K562 (cell line): ENCODE measurements around the gene EN1. TPM values are rescaled to one million over a fixed set of nuclear protein-coding genes. Genes with fewer than 3 reads are reported as not detected.

Source experiments
- ATAC-seq: fragments of 200-7000 bp; cut with Tn5 transposase; 3 replicates; pipeline ENCODE4 v1.9.1; 2020; ENCODE audit warnings: moderate library complexity
- BruUV-seq: library from RNA; stranded (reverse); fragments of 400-500 nt; replicated peaks from 2 replicates; lab custom pipeline; 2021; lab: Mats Ljungman, UMichigan
- CTCF ChIA-PET: fragments of 300-600 bp; formaldehyde crosslinking; extraction: SDS; loops from one replicate; lab custom pipeline; 2021; ENCODE audit warnings: low intra/inter-chr PET ratio; lab: Yijun Ruan, JAX
- POLR2A ChIA-PET: fragments of 300-600, 350-650 bp; sonication (Branson Sonifier 250); formaldehyde crosslinking; extraction: SDS; loops from one replicate; lab custom pipeline; 2021; ENCODE audit warnings: antibody characterized with exemption, inconsistent platforms; lab: Yijun Ruan, JAX
- DNase-seq, 4 experiments: peaks; one replicate each; pipeline versions ENCODE4 v3.0.0 to v3.0.0-alpha.2; 2011 to 2018; ENCODE audit warnings: low spot score in 3 of 4, mixed read lengths in 3 of 4; ENCODE audit errors: extremely low read depth in 1 of 4
- FAIRE-seq: peaks from 2 replicates; lab custom pipeline; 2011; peaks lifted over from hg19 to GRCh38; lab: Jason Lieb, UNC
- H2AFZ ChIP-seq: 2 replicates; pipeline ENCODE4 v1.6.0; 2011; ENCODE audit warnings: low read depth, low read length, control low read depth, inconsistent platforms
- H3K27ac ChIP-seq: fragments of 200-600 bp; 3 replicates; pipeline ENCODE4 v1.8.0; 2011; ENCODE audit warnings: low read depth, mild to moderate bottlenecking, control low read depth, inconsistent platforms, low read length, moderate library complexity, mixed read lengths; ENCODE audit errors: extremely low read depth
- H3K27me3 ChIP-seq, 2 experiments: fragments of 300-600 bp in 1 of 2; 2 replicates in 1 of 2; 3 replicates in 1 of 2; pipeline versions ENCODE4 v1.6.0 to v1.8.0; 2011; ENCODE audit warnings: inconsistent platforms in 2 of 2, low read length in 2 of 2, mild to moderate bottlenecking in 1 of 2, mixed read lengths in 1 of 2, moderate library complexity in 1 of 2; ENCODE audit not compliant: control insufficient read depth in 2 of 2, insufficient read depth in 2 of 2
- H3K36me3 ChIP-seq: fragments of 300-600 bp; 3 replicates; pipeline ENCODE4 v1.8.0; 2011; ENCODE audit warnings: mild to moderate bottlenecking, low read length, inconsistent platforms; ENCODE audit not compliant: control insufficient read depth, insufficient read depth
- H3K4me1 ChIP-seq, 2 experiments: fragments of 200-600 bp in 1 of 2; replicated peaks in 1 of 2; 2 replicates in 1 of 2; 3 replicates in 1 of 2; pipeline versions ENCODE4 v1.5.1 to v1.8.0; 2011; ENCODE audit warnings: inconsistent platforms in 2 of 2, low read length in 2 of 2, mild to moderate bottlenecking in 1 of 2, mixed read lengths in 1 of 2, moderate library complexity in 1 of 2; ENCODE audit not compliant: control insufficient read depth in 2 of 2, insufficient read depth in 2 of 2
- H3K4me2 ChIP-seq: 2 replicates; pipeline ENCODE4 v1.6.1; 2011; ENCODE audit warnings: low read length, control low read depth, inconsistent platforms, mixed read lengths; ENCODE audit not compliant: insufficient read depth
- H3K4me3 ChIP-seq: fragments of 200-600 bp; sonication (generic), shearing (Covaris generic); 2 replicates; pipeline ENCODE4 v1.5.1; 2016; ENCODE audit warnings: control low read depth, inconsistent platforms
- H3K79me2 ChIP-seq: fragments of 200-600 bp; 3 replicates; pipeline ENCODE4 v1.8.0; 2011; ENCODE audit warnings: low read length, inconsistent platforms; ENCODE audit not compliant: control insufficient read depth, insufficient read depth
- H3K9ac ChIP-seq, 2 experiments: 2 replicates each; pipeline versions ENCODE4 v1.6.0 to v1.6.1; 2011; ENCODE audit warnings: low read depth in 2 of 2, low read length in 2 of 2, control low read depth in 1 of 2, inconsistent platforms in 1 of 2, mild to moderate bottlenecking in 1 of 2, mixed read lengths in 1 of 2; ENCODE audit not compliant: insufficient read depth in 1 of 2
- H3K9me1 ChIP-seq: one replicate; pipeline ENCODE4 v1.6.0; 2011; ENCODE audit warnings: inconsistent platforms, mild to moderate bottlenecking, low read length, moderate library complexity; ENCODE audit not compliant: control insufficient read depth, insufficient read depth
- H3K9me3 ChIP-seq: replicated peaks from 2 replicates; pipeline ENCODE4 v1.5.1; 2011; ENCODE audit warnings: low read depth, low read length, inconsistent platforms; ENCODE audit not compliant: control insufficient read depth, insufficient read depth
- H4K20me1 ChIP-seq: replicated peaks from 2 replicates; pipeline ENCODE4 v1.6.1; 2011; ENCODE audit warnings: low read length, inconsistent platforms, mixed read lengths; ENCODE audit not compliant: control insufficient read depth, insufficient read depth
- CTCF ChIP-seq, 3 experiments: IDR thresholded peaks in 2 of 3; conservative IDR thresholded peaks in 1 of 3; 2 replicates each; pipeline ENCODE4 v1.5.1; 2011 to 2012; ENCODE audit warnings: low read length in 3 of 3, mild to moderate bottlenecking in 3 of 3, control low read depth in 2 of 3, improper control_type of control experiment in 1 of 3, inconsistent platforms in 1 of 3, low read depth in 1 of 3, mixed read lengths in 1 of 3, moderate library complexity in 1 of 3; ENCODE audit not compliant: insufficient read depth in 2 of 3
- KAT2B ChIP-seq: IDR thresholded peaks from one replicate; pipeline ENCODE4 v1.6.1; 2012; ENCODE audit warnings: low read depth, mild to moderate bottlenecking, control low read depth, inconsistent platforms, low read length, moderate library complexity
- PRPF4 ChIP-seq: fragments of 200-400 bp; formaldehyde crosslinking; IDR thresholded peaks from one replicate; pipeline ENCODE4 v1.6.1; 2017; ENCODE audit warnings: low read length, low read depth, mild to moderate bottlenecking; ENCODE audit not compliant: insufficient read depth, poor library complexity, severe bottlenecking
- RAD21 ChIP-seq, 2 experiments: fragments of 250-450 bp in 1 of 2; fragments of 450-650 bp in 1 of 2; sonication (Bioruptor Pico) in 1 of 2; formaldehyde crosslinking in 1 of 2; IDR thresholded peaks in 1 of 2; conservative IDR thresholded peaks in 1 of 2; 2 replicates each; pipeline versions ENCODE4 v1.4.0 to v1.8.0; 2020 to 2022; ENCODE audit warnings: mild to moderate bottlenecking in 2 of 2, moderate library complexity in 1 of 2
- ZNF699 ChIP-seq: fragments of 250-450 bp; sonication (Bioruptor Pico); IDR thresholded peaks from 2 replicates; pipeline ENCODE4 v1.8.0; 2021; ENCODE audit warnings: mild to moderate bottlenecking, moderate library complexity; ENCODE audit not compliant: insufficient replicate concordance
- WGBS: fragments of 100-300 bp; shearing (Covaris generic); methylation state at CpG from one replicate; pipeline ENCODE4 v1.1.6; 2016; ENCODE audit warnings: low coverage, mixed read lengths; ENCODE audit not compliant: insufficient coverage; ENCODE audit errors: missing lambda C conversion rate; 5-methylcytosine and 5-hydroxymethylcytosine counted together
- in situ Hi-C: fragments of 300-500 bp; cut with MboI; formaldehyde crosslinking; loops from 4 replicates; pipeline ENCODE4 v1.15.0; 2018; ENCODE audit warnings: inconsistent platforms, mixed read lengths
- intact Hi-C: fragments of 100-400 bp; cut with micrococcal nuclease; formaldehyde crosslinking; loops from 2 replicates; pipeline ENCODE4 v1.14.2; 2022
- polyA plus RNA-seq, 8 experiments: library from polyadenylated mRNA; depleted of rRNA in 4 of 8; stranded (reverse) in 5 of 8; unstranded in 3 of 8; fragments of >200 nt; fragmentation: Nextera tagmentation in 2 of 8; fragmentation: Illumina TruSeq in 1 of 8; extraction: Ambion mirVana in 2 of 8; extraction: Trizol in 1 of 8; gene quantifications; 2 replicates each; pipeline versions ENCODE4 v1.2.1 to v1.2.3, GENCODE V29; 2011 to 2014; ENCODE audit warnings: inconsistent platforms in 1 of 8, missing spikeins in 1 of 8
- total RNA-seq, 7 experiments: library from RNA; depleted of rRNA in 6 of 7; stranded (reverse); fragments of >200 nt in 6 of 7; fragmentation: Illumina TruSeq in 2 of 7; extraction: Trizol in 2 of 7; gene quantifications; 2 replicates each; pipeline versions ENCODE4 v1.2.1 to v1.2.3, GENCODE V29; 2011 to 2021; ENCODE audit warnings: low replicate concordance in 1 of 7
- TF ChIP-seq, protein P1 (sequence below): fragments of 450-650 bp; formaldehyde crosslinking; IDR thresholded peaks from 2 replicates; pipeline ENCODE4 v1.4.0; 2020; ENCODE audit warnings: mild to moderate bottlenecking, moderate library complexity

EN1 gene
- total and polyA plus RNA-seq, 9 of the 15 experiments (the other 6 are each of a cell fraction or from before 2014, with no cell fraction given) = 0.06 to 2.0 (median 0.51) TPM

GRCh38 chr2:118882693-118883336 lies 35.4 kb upstream of the EN1 start (continued):
- TF ChIP-seq CTCF (IDR thresholded peaks at IDR 0.05 in 2 of 3, conservative IDR thresholded peaks at IDR 0.05 in 1 of 3; ENCODE audit: insufficient read depth in 2 of 3, low read depth in 1 of 3, low read length in 3 of 3) (peak; percentile 82 to 89 (median 86)), PRPF4 (no peak)
- TF ChIP-seq, protein P1, sequence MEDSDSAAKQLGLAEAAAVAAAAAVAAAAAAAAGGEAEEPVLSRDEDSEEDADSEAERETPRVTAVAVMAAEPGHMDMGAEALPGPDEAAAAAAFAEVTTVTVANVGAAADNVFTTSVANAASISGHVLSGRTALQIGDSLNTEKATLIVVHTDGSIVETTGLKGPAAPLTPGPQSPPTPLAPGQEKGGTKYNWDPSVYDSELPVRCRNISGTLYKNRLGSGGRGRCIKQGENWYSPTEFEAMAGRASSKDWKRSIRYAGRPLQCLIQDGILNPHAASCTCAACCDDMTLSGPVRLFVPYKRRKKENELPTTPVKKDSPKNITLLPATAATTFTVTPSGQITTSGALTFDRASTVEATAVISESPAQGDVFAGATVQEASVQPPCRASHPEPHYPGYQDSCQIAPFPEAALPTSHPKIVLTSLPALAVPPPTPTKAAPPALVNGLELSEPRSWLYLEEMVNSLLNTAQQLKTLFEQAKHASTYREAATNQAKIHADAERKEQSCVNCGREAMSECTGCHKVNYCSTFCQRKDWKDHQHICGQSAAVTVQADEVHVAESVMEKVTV (CRISPR knock-in tag) = peak; percentile 50; the same call in 1 of the 2 replicates

DNA sequence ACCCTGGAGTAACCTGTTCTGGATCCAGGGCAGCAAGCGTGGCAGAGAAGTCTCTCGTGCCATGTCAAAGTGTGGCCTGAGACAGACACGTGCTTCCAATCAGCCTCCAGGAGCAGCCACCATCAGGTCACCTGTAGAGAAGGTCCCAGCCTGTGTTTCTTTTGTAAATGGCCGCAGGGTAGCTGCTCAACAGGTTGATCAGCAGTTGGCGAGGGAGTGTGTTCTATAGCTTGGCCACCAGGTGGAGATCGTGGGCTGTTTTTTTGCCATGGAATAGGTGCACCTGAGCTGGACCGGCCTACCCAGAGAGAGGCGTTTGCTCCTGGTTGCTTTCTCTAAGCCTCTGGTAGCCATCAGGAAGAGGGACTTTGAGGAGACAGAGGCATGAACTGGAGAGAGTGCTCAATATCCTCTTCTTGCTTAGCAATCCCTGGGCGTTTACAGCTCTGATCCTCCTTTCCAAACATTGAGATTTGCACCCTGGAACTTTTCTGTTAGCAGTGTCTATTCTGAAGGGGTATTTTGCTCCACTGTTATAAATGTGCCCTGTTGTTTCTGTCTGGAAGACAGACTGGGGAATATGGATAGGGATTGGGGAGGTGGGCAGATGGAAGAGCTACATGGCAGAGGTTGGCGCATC lies 34.2 kb upstream of the EN1 start:
- H3K4me1 ChIP-seq = no peaks in the 10 kb centered on the region
- peaks cover 0 to 9% of the 10 kb centered on the region in 2 experiments; a peak in 3 of 5 replicates for H3K27me3 ChIP-seq
- H2AFZ ChIP-seq = no peak overlapping the region
- H4K20me1 ChIP-seq = no peaks in the 10 kb centered on the region
- in situ Hi-C loops = loop anchor here (25.0 kb wide), 1 partner anchor 406 kb away; no protein-coding TSS in a partner anchor
- H3K9me3 ChIP-seq = no peaks in the 10 kb centered on the region
- no peaks in the 10 kb centered on the region for H3K36me3 ChIP-seq
- no peak overlapping the region for H3K27ac ChIP-seq
- intact Hi-C loops = loop anchor here (1.0 to 10.0 kb wide), 5 partner anchors 127 to 411 kb away; no protein-coding TSS in a partner anchor
- no TSS peak for BruUV-seq
- no peak overlapping the region for H3K4me3 ChIP-seq
- POLR2A ChIA-PET = interaction anchor here (0.6 to 0.7 kb wide), 2 partner anchors 102 to 508 kb away, joined by 4 read pairs; no protein-coding TSS in a partner anchor
- no peaks in the 10 kb centered on the region for H3K79me2 ChIP-seq
- CTCF ChIA-PET = interaction anchor here (1.3 kb wide), 1 partner anchor 778 kb away, joined by 3 read pairs; no protein-coding TSS in a partner anchor
- DNase-seq = peak; percentile 61 to 71 (median 66)
- peak; percentile 99 for ATAC-seq
- no peak overlapping the region for H3K9ac ChIP-seq
- no peak overlapping the region for H3K4me2 ChIP-seq
- peak; percentile 87 for FAIRE-seq
- WGBS = 3% methylated on average over 10 of the region's 10 CpGs
- no peaks in the 10 kb centered on the region for H3K9me1 ChIP-seq
- TF ChIP-seq ZNF699 (CRISPR knock-in tag) = no peak
- TF ChIP-seq CTCF (IDR thresholded peaks at IDR 0.05 in 2 of 3, conservative IDR thresholded peaks at IDR 0.05 in 1 of 3; ENCODE audit: insufficient read depth in 2 of 3, low read depth in 1 of 3, low read length in 3 of 3) = peak; percentile 76 to 79 (median 78)
- TF ChIP-seq RAD21 (CRISPR knock-in tag; conservative IDR thresholded peaks at IDR 0.05 in 1 of 2, IDR thresholded peaks at IDR 0.05 in 1 of 2) = peak; percentile 47 to 65
- no peak for TF ChIP-seq KAT2B
